OCI-LY7 (cell line): ENCODE measurements around the gene APC.

Source experiments
- CTCF ChIP-seq: fragments of 200-600 bp; sonication (generic); conservative IDR thresholded peaks from 2 replicates; pipeline ENCODE4 v1.5.1; 2014; ENCODE audit warnings: mild to moderate bottlenecking, antibody characterized with exemption, low read length, moderate library complexity, mixed read lengths
- EZH2phosphoT487 ChIP-seq: fragments of 200-600 bp; sonication (generic); IDR thresholded peaks from 2 replicates; pipeline ENCODE4 v1.6.1; 2018; ENCODE audit warnings: low read depth, borderline replicate concordance, mild to moderate bottlenecking, mixed run types, antibody characterized with exemption, low read length, moderate library complexity, mixed read lengths

GRCh38 chr5:112711436-112711835, 26.2 kb upstream of the APC start:
- TF ChIP-seq CTCF (no peak), EZH2phosphoT487 (no peak)
